ENCODE measurements around the gene CCR5AS.
A peak's percentile ranks its signal among the peaks of the same experiment; 100 is the strongest.

CCR5AS gene

GRCh38 chr3:46400846-46401245 lies 6.0 kb downstream of the CCR5AS start:
- DNase-seq (ENCODE audit: low spot score) = no peak
- TF ChIP-seq, protein P1, sequence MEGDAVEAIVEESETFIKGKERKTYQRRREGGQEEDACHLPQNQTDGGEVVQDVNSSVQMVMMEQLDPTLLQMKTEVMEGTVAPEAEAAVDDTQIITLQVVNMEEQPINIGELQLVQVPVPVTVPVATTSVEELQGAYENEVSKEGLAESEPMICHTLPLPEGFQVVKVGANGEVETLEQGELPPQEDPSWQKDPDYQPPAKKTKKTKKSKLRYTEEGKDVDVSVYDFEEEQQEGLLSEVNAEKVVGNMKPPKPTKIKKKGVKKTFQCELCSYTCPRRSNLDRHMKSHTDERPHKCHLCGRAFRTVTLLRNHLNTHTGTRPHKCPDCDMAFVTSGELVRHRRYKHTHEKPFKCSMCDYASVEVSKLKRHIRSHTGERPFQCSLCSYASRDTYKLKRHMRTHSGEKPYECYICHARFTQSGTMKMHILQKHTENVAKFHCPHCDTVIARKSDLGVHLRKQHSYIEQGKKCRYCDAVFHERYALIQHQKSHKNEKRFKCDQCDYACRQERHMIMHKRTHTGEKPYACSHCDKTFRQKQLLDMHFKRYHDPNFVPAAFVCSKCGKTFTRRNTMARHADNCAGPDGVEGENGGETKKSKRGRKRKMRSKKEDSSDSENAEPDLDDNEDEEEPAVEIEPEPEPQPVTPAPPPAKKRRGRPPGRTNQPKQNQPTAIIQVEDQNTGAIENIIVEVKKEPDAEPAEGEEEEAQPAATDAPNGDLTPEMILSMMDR (IDR thresholded peaks at IDR 0.05) = no peak
- no peak for ATAC-seq (ENCODE audit: low FRiP score)

- TF ChIP-seq, protein P1 (IDR thresholded peaks at IDR 0.05) = no peak
- peak; percentile 76 for ATAC-seq (ENCODE audit: low FRiP score)
Observed at GRCh38 chr3:46400000-46400734, 6.7 kb downstream of the CCR5AS start.

GRCh38 chr3:46399557-46399956 lies 7.3 kb downstream of the CCR5AS start:
- ATAC-seq (ENCODE audit: low FRiP score) = no peak
- no peak for DNase-seq (ENCODE audit: low spot score)
- TF ChIP-seq, protein P1 (IDR thresholded peaks at IDR 0.05) = no peak

More at GRCh38 chr3:46400000-46400734, 6.7 kb downstream of the CCR5AS start:
- no peak for DNase-seq (ENCODE audit: low spot score)

DNA sequence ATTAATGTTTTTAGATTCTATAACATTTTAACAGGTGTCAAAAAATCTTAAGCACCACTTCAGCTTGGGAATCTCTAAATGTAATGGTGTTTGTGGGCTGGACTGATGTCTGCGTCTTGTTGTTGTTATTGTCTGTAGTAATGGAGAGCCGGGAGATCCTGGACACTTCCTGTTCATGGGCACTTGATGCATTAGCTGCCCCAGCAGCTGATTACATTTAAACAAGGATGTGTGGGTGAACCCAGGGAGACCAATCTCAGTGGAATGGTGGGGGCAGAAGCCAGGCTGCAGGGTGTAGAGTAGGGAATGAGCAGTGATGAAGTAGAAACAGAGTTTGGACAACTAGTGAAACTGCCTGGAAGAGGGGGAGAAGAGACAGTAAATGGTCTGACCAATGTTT lies 7.8 kb downstream of the CCR5AS start:
- ATAC-seq (ENCODE audit: low FRiP score) (no peak), DNase-seq (ENCODE audit: low spot score) (no peak)
- TF ChIP-seq, protein P1 (IDR thresholded peaks at IDR 0.05) = no peak

DNA sequence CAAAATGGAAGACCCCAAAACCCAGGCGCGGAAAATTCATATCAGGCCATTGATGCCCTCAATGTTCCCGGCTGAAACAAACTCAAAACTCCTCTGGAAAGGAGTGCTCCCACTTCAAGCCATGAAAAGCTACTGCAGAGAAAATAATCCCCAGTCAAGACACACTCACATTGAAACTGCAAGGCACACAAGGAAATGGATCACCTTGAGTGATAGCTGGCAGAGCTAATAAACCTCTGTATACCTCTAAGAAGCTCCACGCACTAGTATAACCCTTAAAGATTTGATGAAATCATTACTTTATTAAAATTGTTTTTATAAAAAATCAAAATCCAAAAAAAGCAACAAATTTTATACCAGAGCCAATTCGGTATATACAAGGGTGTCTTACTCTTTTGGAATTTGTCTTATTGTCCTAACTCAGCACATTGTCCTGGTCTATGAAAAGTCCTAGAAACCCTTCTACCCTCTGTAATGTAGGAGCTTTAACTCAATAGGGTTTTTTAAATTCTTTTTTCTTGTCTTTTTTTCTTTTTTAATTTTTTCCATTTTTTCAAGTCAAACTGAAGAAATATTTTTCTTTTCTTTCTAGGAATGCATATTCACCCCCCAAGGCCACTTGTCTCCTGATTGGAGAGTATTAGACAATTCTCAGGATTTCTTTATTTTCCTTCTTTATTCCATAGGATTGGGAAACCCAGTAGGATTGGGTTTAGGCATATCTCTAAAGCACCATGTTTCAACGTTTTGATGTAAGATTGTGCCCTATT lies 8.5 kb downstream of the CCR5AS start:
- ATAC-seq (ENCODE audit: low FRiP score) = no peak
- no peak for DNase-seq (ENCODE audit: low spot score)
- TF ChIP-seq, protein P1 (IDR thresholded peaks at IDR 0.05) = no peak

GRCh38 chr3:46397111-46397510 lies 9.8 kb downstream of the CCR5AS start:
- TF ChIP-seq, protein P1 (IDR thresholded peaks at IDR 0.05) = no peak
- DNase-seq (ENCODE audit: low spot score) (no peak), ATAC-seq (ENCODE audit: low FRiP score) (no peak)
